MCF 10A (cell line): Measurements from ENCODE around the gene TUG1. TPM values are rescaled to one million over a fixed set of nuclear protein-coding genes. Genes with fewer than 3 reads are reported as not detected.

ENCODE experiments used
- BruUV-seq: library from RNA; stranded (reverse); fragments of 400-500 nt; replicated peaks from 2 replicates; lab custom pipeline; 2021; lab: Mats Ljungman, UMichigan
- CTCF ChIA-PET: fragments of 300-600 bp; sonication (Branson Sonifier 250); formaldehyde crosslinking; extraction: SDS; loops from one replicate; lab custom pipeline; 2021; ENCODE audit warnings: antibody characterized with exemption, inconsistent platforms; lab: Yijun Ruan, JAX
- POLR2A ChIA-PET: fragments of 300-600, 350-650 bp; sonication (Branson Sonifier 250); formaldehyde crosslinking; extraction: SDS; loops from one replicate; lab custom pipeline; 2020; ENCODE audit warnings: antibody characterized with exemption, inconsistent platforms; lab: Yijun Ruan, JAX
- DNase-seq: peaks from one replicate; pipeline ENCODE4 v3.0.0-alpha.2; 2018; ENCODE audit not compliant: unreplicated experiment
- H3K27ac Mint-ChIP-seq: one replicate; pipeline ENCODE4 v1.8.0; 2022; ENCODE audit warnings: mild to moderate bottlenecking, low read depth, mixed read lengths; ENCODE audit not compliant: unreplicated experiment
- H3K27me3 Mint-ChIP-seq: one replicate; pipeline ENCODE4 v1.8.0; 2022; ENCODE audit warnings: mixed read lengths; ENCODE audit not compliant: insufficient read depth, unreplicated experiment
- H3K36me3 Mint-ChIP-seq: one replicate; pipeline ENCODE4 v1.8.0; 2022; ENCODE audit warnings: mild to moderate bottlenecking, moderate library complexity, mixed read lengths; ENCODE audit not compliant: insufficient read depth, unreplicated experiment
- H3K4me1 Mint-ChIP-seq: one replicate; pipeline ENCODE4 v1.8.0; 2022; ENCODE audit warnings: mixed read lengths; ENCODE audit not compliant: insufficient read depth, unreplicated experiment
- H3K4me3 Mint-ChIP-seq: one replicate; pipeline ENCODE4 v1.8.0; 2022; ENCODE audit warnings: mild to moderate bottlenecking, moderate library complexity, mixed read lengths; ENCODE audit not compliant: unreplicated experiment
- H3K9me3 Mint-ChIP-seq: one replicate; pipeline ENCODE4 v1.8.0; 2022; ENCODE audit warnings: mixed read lengths; ENCODE audit not compliant: unreplicated experiment
- CTCF ChIP-seq: fragments of 200-600 bp; IDR thresholded peaks from one replicate; pipeline ENCODE4 v1.8.0; 2022; ENCODE audit warnings: antibody characterized with exemption, mild to moderate bottlenecking; ENCODE audit not compliant: unreplicated experiment
- intact Hi-C: fragments of 100-400 bp; cut with micrococcal nuclease; formaldehyde crosslinking; loops from 2 replicates; pipeline ENCODE4 v1.14.1; 2022
- total RNA-seq: library from RNA; stranded (reverse); gene quantifications from 2 replicates; pipeline ENCODE4 v1.2.3, GENCODE V29; 2022

Gene TUG1
- total RNA-seq, 1 experiment from 2014 or later: 85.5 TPM

GRCh38 chr22:30931541-30932300 lies 37.3 kb upstream of the TUG1 start:
- no peaks in the 10 kb centered on the region for H3K27me3 Mint-ChIP-seq
- ChIA-PET CTCF (interaction anchor here (0.8 to 1.9 kb wide), 5 partner anchors 9 to 297 kb away, joined by 3 to 12 read pairs (median 4); no protein-coding TSS in a partner anchor), POLR2A (interaction anchor here (1.5 kb wide), 2 partner anchors 11 to 14 kb away, joined by 3 to 4 read pairs; no protein-coding TSS in a partner anchor)
- no peak for DNase-seq
- H3K27ac Mint-ChIP-seq: no peak overlapping the region
- no peak for TF ChIP-seq CTCF
- peaks cover 96% of the 10 kb centered on the region for H3K36me3 Mint-ChIP-seq
- no peak overlapping the region for H3K4me3 Mint-ChIP-seq
- H3K4me1 Mint-ChIP-seq: no peaks in the 10 kb centered on the region
- no TSS peak for BruUV-seq
- no peaks in the 10 kb centered on the region for H3K9me3 Mint-ChIP-seq
- intact Hi-C loops: no loop called here

GRCh38 chr22:30932661-30933060 lies 36.4 kb upstream of the TUG1 start:
- H3K36me3 Mint-ChIP-seq: peaks cover 95% of the 10 kb centered on the region
- H3K27me3 Mint-ChIP-seq: no peaks in the 10 kb centered on the region
- CTCF ChIA-PET: interaction anchor here (0.8 to 2.0 kb wide), 6 partner anchors 8 to 152 kb away, joined by 3 to 12 read pairs (median 4); no protein-coding TSS in a partner anchor
- no peak overlapping the region for H3K27ac Mint-ChIP-seq
- no peak for TF ChIP-seq CTCF
- BruUV-seq: no TSS peak
- no peak for DNase-seq
- intact Hi-C loops: no loop called here
- H3K4me1 Mint-ChIP-seq: no peaks in the 10 kb centered on the region
- POLR2A ChIA-PET: interaction anchor here (1.5 kb wide), 1 partner anchor 13 kb away, joined by 3 read pairs; no protein-coding TSS in a partner anchor
- no peaks in the 10 kb centered on the region for H3K9me3 Mint-ChIP-seq
- H3K4me3 Mint-ChIP-seq: no peak overlapping the region

GRCh38 chr22:30933457-30933856 lies 35.6 kb upstream of the TUG1 start:
- no TSS peak for BruUV-seq
- DNase-seq: no peak
- Mint-ChIP-seq H3K27me3 (no peaks in the 10 kb centered on the region), H3K4me1 (no peaks in the 10 kb centered on the region), H3K9me3 (no peaks in the 10 kb centered on the region), H3K27ac (no peak overlapping the region), H3K4me3 (no peak overlapping the region), H3K36me3 (peaks cover 95% of the 10 kb centered on the region)
- ChIA-PET CTCF (interaction anchor here (1.7 to 2.0 kb wide), 2 partner anchors 12 to 14 kb away, joined by 5 to 6 read pairs; no protein-coding TSS in a partner anchor), POLR2A (no interaction called here)
- no peak for TF ChIP-seq CTCF
- intact Hi-C loops: no loop called here

- CTCF ChIA-PET: interaction anchor here (0.7 to 2.0 kb wide), 5 partner anchors 11 to 979 kb away, joined by 3 to 6 read pairs (median 4); no protein-coding TSS in a partner anchor
- Mint-ChIP-seq H3K36me3 (peaks cover 95% of the 10 kb centered on the region), H3K4me1 (no peaks in the 10 kb centered on the region), H3K27me3 (no peaks in the 10 kb centered on the region), H3K27ac (no peak overlapping the region), H3K4me3 (no peak overlapping the region), H3K9me3 (no peaks in the 10 kb centered on the region)
- POLR2A ChIA-PET: interaction anchor here (0.6 kb wide), 1 partner anchor 11 kb away, joined by 6 read pairs; no protein-coding TSS in a partner anchor
- intact Hi-C loops: no loop called here
- DNase-seq: no peak
- TF ChIP-seq CTCF: no peak
- no TSS peak for BruUV-seq
Observed at GRCh38 chr22:30934053-30934452, 35.0 kb upstream of the TUG1 start.
